SK-N-SH treated with all-trans-retinoic acid at 6 μM for 48 hours (cell line): Measurements from ENCODE around the gene CFAP221.

Experiments
- ARNTL ChIP-seq: fragments of 450-650 bp; formaldehyde crosslinking; IDR thresholded peaks from 2 replicates; pipeline ENCODE4 v1.5.0; 2020; ENCODE audit warnings: low read depth, mild to moderate bottlenecking, moderate library complexity, borderline replicate concordance
- GLIS3 ChIP-seq: fragments of 250-450 bp; sonication (Bioruptor Pico); IDR thresholded peaks from 2 replicates; pipeline ENCODE4 v1.5.0; 2020; ENCODE audit warnings: mild to moderate bottlenecking, moderate library complexity
- PATZ1 ChIP-seq: fragments of 250-450 bp; sonication (Bioruptor Pico); IDR thresholded peaks from 2 replicates; pipeline ENCODE4 v1.8.0; 2020; ENCODE audit warnings: mild to moderate bottlenecking, moderate library complexity, borderline replicate concordance
- RARB ChIP-seq: fragments of 250-450 bp; sonication (Bioruptor Pico); IDR thresholded peaks from 2 replicates; pipeline ENCODE4 v1.8.0; 2021; ENCODE audit warnings: mild to moderate bottlenecking, moderate library complexity
- SNAI2 ChIP-seq: fragments of 250-450 bp; sonication (Bioruptor Pico); IDR thresholded peaks from 2 replicates; pipeline ENCODE4 v1.5.0; 2020; ENCODE audit warnings: mild to moderate bottlenecking, moderate library complexity
- TOX ChIP-seq: fragments of 250-450 bp; sonication (Bioruptor Pico); IDR thresholded peaks from 2 replicates; pipeline ENCODE4 v1.8.0; 2021; ENCODE audit warnings: mild to moderate bottlenecking, moderate library complexity, borderline replicate concordance
- ZC3H10 ChIP-seq: fragments of 250-450 bp; sonication (Bioruptor Pico); IDR thresholded peaks from 2 replicates; pipeline ENCODE4 v1.5.1; 2021; ENCODE audit warnings: mild to moderate bottlenecking, moderate library complexity
- ZFP3 ChIP-seq: fragments of 250-450 bp; sonication (Bioruptor Pico); IDR thresholded peaks from 2 replicates; pipeline ENCODE4 v1.5.0; 2020; ENCODE audit warnings: mild to moderate bottlenecking, moderate library complexity
- ZFP30 ChIP-seq: fragments of 450-650 bp; formaldehyde crosslinking; IDR thresholded peaks from 2 replicates; pipeline ENCODE4 v1.5.0; 2022; ENCODE audit warnings: mild to moderate bottlenecking, moderate library complexity
- ZNF8 ChIP-seq: fragments of 450-650 bp; formaldehyde crosslinking; IDR thresholded peaks from 2 replicates; pipeline ENCODE4 v1.5.0; 2020; ENCODE audit warnings: mild to moderate bottlenecking, moderate library complexity

GRCh38 chr2:119698246-119698645 is 154.0 kb downstream of the CFAP221 start:
- TF ChIP-seq PATZ1 (CRISPR knock-in tag) = no peak
- TF ChIP-seq ZFP3 (CRISPR knock-in tag) = no peak
- TF ChIP-seq ZNF8 (CRISPR knock-in tag) = no peak
- TF ChIP-seq SNAI2 = no peak
- TF ChIP-seq TOX (CRISPR knock-in tag) = no peak
- TF ChIP-seq RARB = no peak
- TF ChIP-seq GLIS3 (CRISPR knock-in tag) = no peak
- no peak for TF ChIP-seq ZFP30 (CRISPR knock-in tag)
- no peak for TF ChIP-seq ZC3H10 (CRISPR knock-in tag)
- no peak for TF ChIP-seq ARNTL (CRISPR knock-in tag)
